Endodermal cell (in vitro differentiated cells): ENCODE results near the gene MTMR3. TPM values are rescaled to one million over a fixed set of nuclear protein-coding genes. Genes with fewer than 3 reads are reported as not detected.

ENCODE experiments used
- DNase-seq: peaks from one replicate; pipeline ENCODE4 v3.0.0-alpha.2; 2017
- H3K27ac ChIP-seq: 2 replicates; pipeline ENCODE4 v1.5.1; 2013; ENCODE audit warnings: mild to moderate bottlenecking, low read depth, low read length, moderate library complexity
- H3K27me3 ChIP-seq: 2 replicates; pipeline ENCODE4 v1.6.1; 2013; ENCODE audit warnings: mild to moderate bottlenecking, low read length, moderate library complexity; ENCODE audit not compliant: insufficient read depth, control insufficient read depth, poor library complexity, severe bottlenecking
- H3K36me3 ChIP-seq: 2 replicates; pipeline ENCODE4 v1.7.0; 2013; ENCODE audit warnings: mild to moderate bottlenecking, low read length, moderate library complexity; ENCODE audit not compliant: control insufficient read depth, insufficient read depth
- H3K4me1 ChIP-seq: one replicate; pipeline ENCODE4 v1.7.0; 2013; ENCODE audit warnings: low read length; ENCODE audit not compliant: control insufficient read depth, insufficient read depth
- H3K4me3 ChIP-seq: 2 replicates; pipeline ENCODE4 v1.5.1; 2013; ENCODE audit warnings: mild to moderate bottlenecking, low read length, moderate library complexity
- H3K9ac ChIP-seq: 2 replicates; pipeline ENCODE4 v1.6.1; 2013; ENCODE audit warnings: mild to moderate bottlenecking, low read length, moderate library complexity; ENCODE audit not compliant: poor library complexity, severe bottlenecking; ENCODE audit errors: extremely low read depth
- H3K9me3 ChIP-seq: 2 replicates; pipeline ENCODE4 v1.6.1; 2013; ENCODE audit warnings: mild to moderate bottlenecking, low read length, moderate library complexity; ENCODE audit not compliant: control insufficient read depth
- H3K27ac Mint-ChIP-seq: 2 replicates; pipeline ENCODE4 v1.8.0; 2020; ENCODE audit warnings: mixed read lengths
- H3K27me3 Mint-ChIP-seq: 2 replicates; pipeline ENCODE4 v1.8.0; 2021; ENCODE audit warnings: mild to moderate bottlenecking, mixed read lengths; ENCODE audit not compliant: insufficient read depth
- H3K36me3 Mint-ChIP-seq: 2 replicates; pipeline ENCODE4 v1.8.0; 2020; ENCODE audit warnings: low read depth, mixed read lengths
- H3K4me1 Mint-ChIP-seq: 2 replicates; pipeline ENCODE4 v1.8.0; 2020; ENCODE audit warnings: mixed read lengths
- H3K4me3 Mint-ChIP-seq: 2 replicates; pipeline ENCODE4 v1.8.0; 2020; ENCODE audit warnings: mild to moderate bottlenecking, moderate library complexity, mixed read lengths
- H3K9me3 Mint-ChIP-seq: 2 replicates; pipeline ENCODE4 v1.8.0; 2020; ENCODE audit warnings: mild to moderate bottlenecking, mixed read lengths
- WGBS, 2 experiments: methylation state at CpG; one replicate each; pipeline versions ENCODE4 v1.1.5 to v1.1.7; 2013; ENCODE audit warnings: missing lambda C conversion rate in 2 of 2, mixed read lengths in 1 of 2; ENCODE audit not compliant: insufficient coverage in 1 of 2, insufficient read length in 1 of 2; 5-methylcytosine and 5-hydroxymethylcytosine counted together
- total RNA-seq, 2 donors: library from RNA; stranded (reverse); fragmentation: NEBNext Ultra II Directional in 1 of 2; extraction: Animal tissue kit (Norgen Biotek cat#: 25700) in 1 of 2; gene quantifications; 2 replicates in 1 of 2; 3 replicates in 1 of 2; pipeline ENCODE4 v1.2.1, GENCODE V29; 2021
- TF ChIP-seq, protein P1 (sequence below): fragments of 200-600 bp; sonication (generic); conservative IDR thresholded peaks from 2 replicates; pipeline ENCODE4 v1.5.0; 2021; ENCODE audit warnings: antibody characterized with exemption, mild to moderate bottlenecking

Gene MTMR3
- total RNA-seq, 2 donors from 2014 or later = 30.9 to 41.3 TPM

DNA sequence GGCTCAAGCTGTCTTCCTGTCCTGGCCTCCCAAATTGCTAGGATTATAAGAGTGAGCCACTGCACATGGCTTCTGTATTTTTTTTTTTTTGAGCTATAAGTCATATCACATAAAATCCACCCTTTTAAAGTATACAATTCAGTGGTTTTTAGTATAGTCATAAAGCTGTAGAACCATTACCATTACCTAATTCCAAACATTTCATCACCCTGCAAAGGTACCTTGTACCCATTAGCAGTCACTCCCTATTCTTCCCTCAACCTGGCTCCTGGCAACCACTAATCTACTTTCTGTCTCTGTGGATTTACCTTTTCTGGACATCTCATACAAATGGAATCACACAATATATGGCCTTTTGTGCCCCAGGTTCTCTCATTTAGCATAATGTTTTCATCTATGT, 84.5 kb downstream of the MTMR3 start:
- H3K36me3 ChIP-seq = peaks cover 5% of the 10 kb centered on the region
- Mint-ChIP-seq H3K27me3 (no peaks in the 10 kb centered on the region), H3K36me3 (peaks cover 10% of the 10 kb centered on the region), H3K27ac (no peak overlapping the region), H3K4me3 (no peak overlapping the region), H3K9me3 (no peaks in the 10 kb centered on the region), H3K4me1 (peaks cover 3% of the 10 kb centered on the region)
- TF ChIP-seq, protein P1, sequence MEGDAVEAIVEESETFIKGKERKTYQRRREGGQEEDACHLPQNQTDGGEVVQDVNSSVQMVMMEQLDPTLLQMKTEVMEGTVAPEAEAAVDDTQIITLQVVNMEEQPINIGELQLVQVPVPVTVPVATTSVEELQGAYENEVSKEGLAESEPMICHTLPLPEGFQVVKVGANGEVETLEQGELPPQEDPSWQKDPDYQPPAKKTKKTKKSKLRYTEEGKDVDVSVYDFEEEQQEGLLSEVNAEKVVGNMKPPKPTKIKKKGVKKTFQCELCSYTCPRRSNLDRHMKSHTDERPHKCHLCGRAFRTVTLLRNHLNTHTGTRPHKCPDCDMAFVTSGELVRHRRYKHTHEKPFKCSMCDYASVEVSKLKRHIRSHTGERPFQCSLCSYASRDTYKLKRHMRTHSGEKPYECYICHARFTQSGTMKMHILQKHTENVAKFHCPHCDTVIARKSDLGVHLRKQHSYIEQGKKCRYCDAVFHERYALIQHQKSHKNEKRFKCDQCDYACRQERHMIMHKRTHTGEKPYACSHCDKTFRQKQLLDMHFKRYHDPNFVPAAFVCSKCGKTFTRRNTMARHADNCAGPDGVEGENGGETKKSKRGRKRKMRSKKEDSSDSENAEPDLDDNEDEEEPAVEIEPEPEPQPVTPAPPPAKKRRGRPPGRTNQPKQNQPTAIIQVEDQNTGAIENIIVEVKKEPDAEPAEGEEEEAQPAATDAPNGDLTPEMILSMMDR = no peak
- peaks cover 6% of the 10 kb centered on the region for H3K4me1 ChIP-seq
- H3K27ac ChIP-seq = no peak overlapping the region
- H3K9ac ChIP-seq = no peak overlapping the region
- H3K27me3 ChIP-seq = no peaks in the 10 kb centered on the region
- H3K4me3 ChIP-seq = no peak overlapping the region
- no peak for DNase-seq
- no peaks in the 10 kb centered on the region for H3K9me3 ChIP-seq

DNA sequence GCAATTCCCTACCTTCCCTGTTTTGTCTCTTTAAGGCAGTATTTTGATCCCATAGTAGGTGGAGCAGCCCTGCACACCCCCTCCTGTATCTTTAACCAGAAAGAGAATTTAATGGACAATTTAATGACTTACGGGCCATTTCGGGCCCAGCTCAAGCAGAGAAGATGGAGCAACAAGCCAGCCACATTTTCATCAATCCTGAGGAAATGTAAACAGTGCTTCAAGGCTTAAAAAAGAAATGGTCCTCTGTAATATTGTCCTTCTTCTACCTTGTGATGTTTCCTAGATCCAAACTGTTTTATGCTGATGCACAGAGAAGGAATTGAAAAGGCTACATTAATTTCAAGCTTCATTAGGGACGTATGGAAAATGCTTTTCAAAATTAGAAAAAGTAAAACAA, 88.6 kb downstream of the MTMR3 start:
- H3K9me3 ChIP-seq = no peaks in the 10 kb centered on the region
- H3K36me3 ChIP-seq = peaks cover 6% of the 10 kb centered on the region
- H3K27ac ChIP-seq = no peak overlapping the region
- DNase-seq = no peak
- H3K9ac ChIP-seq = no peak overlapping the region
- Mint-ChIP-seq H3K4me3 (no peak overlapping the region), H3K4me1 (peaks cover 9% of the 10 kb centered on the region), H3K9me3 (no peaks in the 10 kb centered on the region), H3K27ac (no peak overlapping the region), H3K36me3 (peaks cover 8% of the 10 kb centered on the region), H3K27me3 (no peaks in the 10 kb centered on the region)
- no peaks in the 10 kb centered on the region for H3K4me1 ChIP-seq
- WGBS, 2 experiments = 96 to 100% methylated on average over 2 to 3 of the region's 3 CpGs
- no peaks in the 10 kb centered on the region for H3K27me3 ChIP-seq
- TF ChIP-seq, protein P1 = no peak
- no peak overlapping the region for H3K4me3 ChIP-seq

DNA sequence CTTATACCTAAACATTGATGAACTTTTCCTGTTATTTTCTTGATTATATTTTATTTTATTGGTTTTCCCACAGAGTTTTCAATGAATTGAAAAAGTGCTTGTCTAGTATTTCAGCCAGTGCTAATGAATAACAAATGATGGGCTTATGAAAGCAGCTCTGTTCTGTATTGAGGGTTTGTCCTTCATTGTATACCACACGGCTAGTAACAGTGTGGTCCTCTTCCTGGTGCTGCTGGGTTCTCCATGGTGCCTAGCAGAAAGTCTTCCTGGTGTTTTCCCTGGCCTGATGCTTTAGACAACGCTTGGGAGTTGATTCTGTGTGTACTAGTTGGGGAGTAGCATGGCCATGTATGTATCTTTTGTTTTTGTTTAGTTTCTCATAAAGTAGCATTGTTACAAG, 89.1 kb downstream of the MTMR3 start:
- no peaks in the 10 kb centered on the region for H3K9me3 Mint-ChIP-seq
- peaks cover 9% of the 10 kb centered on the region for H3K4me1 Mint-ChIP-seq
- TF ChIP-seq, protein P1 = no peak
- 80 to 98% methylated on average over 1 to 2 of the region's 2 CpGs for WGBS, 2 experiments
- H3K9me3 ChIP-seq = no peaks in the 10 kb centered on the region
- no peak overlapping the region for H3K27ac Mint-ChIP-seq
- H3K27ac ChIP-seq = no peak overlapping the region
- peaks cover 6% of the 10 kb centered on the region for H3K36me3 ChIP-seq
- H3K27me3 ChIP-seq = no peaks in the 10 kb centered on the region
- no peak overlapping the region for H3K4me3 Mint-ChIP-seq
- H3K27me3 Mint-ChIP-seq = no peaks in the 10 kb centered on the region
- no peak overlapping the region for H3K4me3 ChIP-seq
- H3K36me3 Mint-ChIP-seq = peaks cover 8% of the 10 kb centered on the region
- H3K4me1 ChIP-seq = no peaks in the 10 kb centered on the region
- DNase-seq = no peak
- H3K9ac ChIP-seq = no peak overlapping the region
